Measurements from ENCODE around the gene BTBD19. TPM values are rescaled to one million over a fixed set of nuclear protein-coding genes. Genes with fewer than 3 reads are reported as not detected.

BTBD19 gene
- polyA plus RNA-seq, 1 donor (not counting 4 experiments of a cell fraction or from before 2014, with no cell fraction given): 2.9 TPM

- Histone ChIP-seq H3K4me2 (ENCODE audit: control insufficient read depth, extremely low read depth, insufficient read depth, low read depth, low read length) (no peak overlapping the region), H3K9me3 (ENCODE audit: control insufficient read depth, low read depth, low read length) (no peaks in the 10 kb centered on the region), H3K4me3 (ENCODE audit: control insufficient read depth in 2 of 3, extremely low read depth in 1 of 3, insufficient read depth in 2 of 3, low read depth in 1 of 3, low read length in 3 of 3) (no peak overlapping the region), H2AFZ (ENCODE audit: control insufficient read depth, low read length) (no peak overlapping the region), H3K27ac (ENCODE audit: control insufficient read depth, insufficient read depth, low read length) (no peak overlapping the region), H3K4me1 (ENCODE audit: control insufficient read depth, extremely low read depth, insufficient read depth, low read length) (peaks cover 22% of the 10 kb centered on the region), H3K9ac (ENCODE audit: control insufficient read depth, extremely low read depth, insufficient read depth, low read length) (no peak overlapping the region), H3K36me3 (ENCODE audit: control insufficient read depth in 2 of 2, extremely low read depth in 1 of 2, insufficient read depth in 2 of 2, low read length in 2 of 2) (peaks cover 16 to 19% of the 10 kb centered on the region in 2 experiments), H4K20me1 (ENCODE audit: control insufficient read depth, extremely low read depth, insufficient read depth, low read length) (peaks cover 6% of the 10 kb centered on the region), H3K9me1 (ENCODE audit: control insufficient read depth, extremely low read depth, insufficient read depth, low read length) (no peaks in the 10 kb centered on the region), H3K27me3 (ENCODE audit: control insufficient read depth, extremely low read depth, insufficient read depth, low read length) (no peaks in the 10 kb centered on the region), H3K79me2 (ENCODE audit: control insufficient read depth, insufficient read depth, low read length) (peaks cover 34% of the 10 kb centered on the region)
- FAIRE-seq (peak; percentile 32), DNase-seq (ENCODE audit: low read depth, low spot score) (no peak)
- dilution Hi-C loops (cut with MboI; ENCODE audit: extremely low pct_ligation_motif_present, low sequenced_read_pairs): no loop called here
- TF ChIP-seq, protein P1, sequence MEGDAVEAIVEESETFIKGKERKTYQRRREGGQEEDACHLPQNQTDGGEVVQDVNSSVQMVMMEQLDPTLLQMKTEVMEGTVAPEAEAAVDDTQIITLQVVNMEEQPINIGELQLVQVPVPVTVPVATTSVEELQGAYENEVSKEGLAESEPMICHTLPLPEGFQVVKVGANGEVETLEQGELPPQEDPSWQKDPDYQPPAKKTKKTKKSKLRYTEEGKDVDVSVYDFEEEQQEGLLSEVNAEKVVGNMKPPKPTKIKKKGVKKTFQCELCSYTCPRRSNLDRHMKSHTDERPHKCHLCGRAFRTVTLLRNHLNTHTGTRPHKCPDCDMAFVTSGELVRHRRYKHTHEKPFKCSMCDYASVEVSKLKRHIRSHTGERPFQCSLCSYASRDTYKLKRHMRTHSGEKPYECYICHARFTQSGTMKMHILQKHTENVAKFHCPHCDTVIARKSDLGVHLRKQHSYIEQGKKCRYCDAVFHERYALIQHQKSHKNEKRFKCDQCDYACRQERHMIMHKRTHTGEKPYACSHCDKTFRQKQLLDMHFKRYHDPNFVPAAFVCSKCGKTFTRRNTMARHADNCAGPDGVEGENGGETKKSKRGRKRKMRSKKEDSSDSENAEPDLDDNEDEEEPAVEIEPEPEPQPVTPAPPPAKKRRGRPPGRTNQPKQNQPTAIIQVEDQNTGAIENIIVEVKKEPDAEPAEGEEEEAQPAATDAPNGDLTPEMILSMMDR (optimal IDR thresholded peaks at IDR 0.05 in 1 of 3, IDR thresholded peaks at IDR 0.05 in 1 of 3, conservative IDR thresholded peaks at IDR 0.05 in 1 of 3; ENCODE audit: extremely low read depth in 1 of 3, insufficient read depth in 2 of 3, low read length in 3 of 3): no peak
- no peak for TF ChIP-seq EZH2 (IDR thresholded peaks at IDR 0.05; ENCODE audit: low read length)
These were observed 9.6 kb upstream of the BTBD19 start for GRCh38 chr1:44798481-44799365.

DNA sequence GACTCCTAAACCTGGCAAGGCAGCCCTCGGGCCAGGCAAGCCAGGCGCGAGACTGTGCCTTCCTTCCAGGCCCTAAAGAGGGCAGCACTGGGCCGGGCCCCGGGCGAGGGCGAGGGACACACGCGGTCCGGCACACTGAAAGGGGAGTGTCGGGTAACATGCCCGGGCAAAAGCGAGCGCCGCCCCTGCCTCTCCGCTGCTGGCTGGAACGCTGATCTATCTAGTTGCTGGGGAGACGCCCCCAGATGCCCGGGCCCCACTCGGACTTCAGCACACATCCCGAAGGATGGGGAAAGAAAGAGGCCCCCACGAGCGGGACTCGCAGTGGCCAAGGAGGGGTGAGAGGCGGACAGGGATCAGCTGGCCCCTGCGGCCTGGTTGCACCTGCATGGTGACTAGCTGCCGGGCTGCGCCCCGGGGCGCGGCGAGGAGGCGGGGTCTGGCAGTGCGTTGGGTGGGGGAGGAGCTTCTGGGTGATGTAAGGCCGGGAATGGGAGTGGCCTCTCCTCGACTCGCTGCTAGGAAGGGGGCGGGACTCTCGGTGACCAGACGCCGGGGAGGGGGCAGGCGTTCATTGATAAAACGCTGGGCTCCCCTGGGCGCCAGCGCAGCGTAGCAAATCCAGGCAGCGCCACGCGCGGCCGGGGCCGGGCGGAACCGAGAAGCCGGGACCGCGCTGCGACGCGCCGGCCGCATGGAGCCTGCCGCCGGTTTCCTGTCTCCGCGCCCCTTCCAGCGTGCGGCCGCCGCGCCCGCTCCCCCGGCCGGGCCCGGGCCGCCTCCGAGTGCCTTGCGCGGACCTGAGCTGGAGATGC is 8.3 kb upstream of the BTBD19 start, which contains the start of gene PLK3:
TSS of gene PLK3 (plus strand) at position 608 of the 815 bp plus-strand sequence. CDS start at position 695, 87 bp downstream.
- Histone ChIP-seq H3K4me3 (ENCODE audit: control insufficient read depth in 2 of 3, extremely low read depth in 1 of 3, insufficient read depth in 2 of 3, low read depth in 1 of 3, low read length in 3 of 3) (peak within 1 kb of the TSS; percentile 89 to 99 (median 92)), H3K4me1 (ENCODE audit: control insufficient read depth, extremely low read depth, insufficient read depth, low read length) (peaks cover 30% of the 10 kb centered on the region), H3K36me3 (ENCODE audit: control insufficient read depth in 2 of 2, extremely low read depth in 1 of 2, insufficient read depth in 2 of 2, low read length in 2 of 2) (peaks cover 23 to 28% of the 10 kb centered on the region in 2 experiments), H3K9ac (ENCODE audit: control insufficient read depth, extremely low read depth, insufficient read depth, low read length) (peak within 1 kb of the TSS; percentile 88), H3K79me2 (ENCODE audit: control insufficient read depth, insufficient read depth, low read length) (peaks cover 41% of the 10 kb centered on the region), H3K4me2 (ENCODE audit: control insufficient read depth, extremely low read depth, insufficient read depth, low read depth, low read length) (peak within 1 kb of the TSS; percentile 98), H3K9me1 (ENCODE audit: control insufficient read depth, extremely low read depth, insufficient read depth, low read length) (no peaks in the 10 kb centered on the region), H3K27me3 (ENCODE audit: control insufficient read depth, extremely low read depth, insufficient read depth, low read length) (no peaks in the 10 kb centered on the region), H2AFZ (ENCODE audit: control insufficient read depth, low read length) (peak within 1 kb of the TSS; percentile 55), H4K20me1 (ENCODE audit: control insufficient read depth, extremely low read depth, insufficient read depth, low read length) (peaks cover 6% of the 10 kb centered on the region), H3K27ac (ENCODE audit: control insufficient read depth, insufficient read depth, low read length) (peak within 1 kb of the TSS; percentile 76), H3K9me3 (ENCODE audit: control insufficient read depth, low read depth, low read length) (no peaks in the 10 kb centered on the region)
- DNase-seq (ENCODE audit: low read depth, low spot score) (peak; percentile 94), FAIRE-seq (peak; percentile 76)
- dilution Hi-C loops (cut with MboI; ENCODE audit: extremely low pct_ligation_motif_present, low sequenced_read_pairs): no loop called here
- no peak for TF ChIP-seq EZH2 (IDR thresholded peaks at IDR 0.05; ENCODE audit: low read length)
- TF ChIP-seq, protein P1 (optimal IDR thresholded peaks at IDR 0.05 in 1 of 3, IDR thresholded peaks at IDR 0.05 in 1 of 3, conservative IDR thresholded peaks at IDR 0.05 in 1 of 3; ENCODE audit: extremely low read depth in 1 of 3, insufficient read depth in 2 of 3, low read length in 3 of 3): peak in 2 of 3 experiments; percentile 89 to 95
